NK-92 (cell line): Measurements from ENCODE around the gene ORM2.

Experiments
- DNase-seq: peaks from one replicate; lab custom pipeline; 2025; ENCODE audit not compliant: unreplicated experiment; lab: John Stamatoyannopoulos, UW

The ORM2 gene

GRCh38 chr9:114369216-114370130, 39.8 kb downstream of the ORM2 start:
- DNase-seq, result no peak

GRCh38 chr9:114370251-114370967, 40.7 kb downstream of the ORM2 start:
- DNase-seq, result no peak

- no peak for DNase-seq
Measured at GRCh38 chr9:114370968-114371320, 41.3 kb downstream of the ORM2 start.

- no peak for DNase-seq
Measured at GRCh38 chr9:114371343-114371944, 41.8 kb downstream of the ORM2 start.

- no peak for DNase-seq
Measured at GRCh38 chr9:114371973-114372917, 42.6 kb downstream of the ORM2 start.

- DNase-seq, result peak; percentile 40
Measured at GRCh38 chr9:114372921-114373448, 43.3 kb downstream of the ORM2 start.

GRCh38 chr9:114373960-114374730, 44.5 kb downstream of the ORM2 start:
- DNase-seq, result no peak

GRCh38 chr9:114374936-114375335, 45.3 kb downstream of the ORM2 start:
- no peak for DNase-seq

- no peak for DNase-seq
Measured at GRCh38 chr9:114375386-114376175, 45.9 kb downstream of the ORM2 start.

GRCh38 chr9:114376586-114377445, 47.1 kb downstream of the ORM2 start:
- DNase-seq, result no peak

- no peak for DNase-seq
Measured at GRCh38 chr9:114378016-114378415, 48.3 kb downstream of the ORM2 start.

- no peak for DNase-seq
Measured at GRCh38 chr9:114378883-114379282, 49.2 kb downstream of the ORM2 start.
